Lung microvascular endothelial cell (primary cell): ENCODE measurements around the gene PRAMEF12. TPM values are rescaled to one million over a fixed set of nuclear protein-coding genes. Genes with fewer than 3 reads are reported as not detected.
"Not testable (repeated sequence)": the region's sequence is repeated elsewhere in the genome, so short reads cannot be mapped to it uniquely, and the experiment has no call there.

Experiments
- DNase-seq, 2 donors: peaks; one replicate each; pipeline versions ENCODE4 v3.0.0 to v3.0.0-alpha.2; 2010; ENCODE audit warnings: low read depth in 2 of 2
- total RNA-seq: library from RNA; depleted of rRNA; stranded (reverse); fragments of >200 nt; gene quantifications from 2 replicates; pipeline ENCODE4 v1.2.1, GENCODE V29; 2014

The PRAMEF12 gene
- total RNA-seq, 1 donor from 2014 or later, result not detected

- no peak for DNase-seq
These were observed 2.9 kb upstream of the PRAMEF12 start for GRCh38 chr1:12770620-12771019.

- DNase-seq, result no peak
These were observed 2.4 kb upstream of the PRAMEF12 start for GRCh38 chr1:12771186-12771585.

- no peak for DNase-seq
These were observed 1.0 kb upstream of the PRAMEF12 start for GRCh38 chr1:12772520-12772919.

GRCh38 chr1:12774801-12775345 lies 1.3 kb downstream of the PRAMEF12 start:
- DNase-seq, result no peak

- DNase-seq, result no peak
These were observed 1.9 kb downstream of the PRAMEF12 start for GRCh38 chr1:12775443-12775842.

- no peak for DNase-seq
These were observed 3.4 kb downstream of the PRAMEF12 start for GRCh38 chr1:12776801-12777557.

- DNase-seq, result no peak
These were observed 4.5 kb downstream of the PRAMEF12 start for GRCh38 chr1:12778061-12778460.

GRCh38 chr1:12778907-12779306 lies 5.4 kb downstream of the PRAMEF12 start:
- no peak for DNase-seq

GRCh38 chr1:12781488-12781887 lies 8.0 kb downstream of the PRAMEF12 start:
- DNase-seq, result not testable (repeated sequence)

- DNase-seq, result not testable (repeated sequence)
These were observed 10.2 kb downstream of the PRAMEF12 start for GRCh38 chr1:12783783-12784182.

GRCh38 chr1:12784729-12785128 lies 11.2 kb downstream of the PRAMEF12 start:
- DNase-seq, result not testable (repeated sequence)

- not testable (repeated sequence) for DNase-seq
These were observed 17.6 kb downstream of the PRAMEF12 start, which contains the start of gene PRAMEF1 for GRCh38 chr1:12791097-12791496. Gene PRAMEF1 (plus strand): TSS chr1:12791397. CDS start chr1:12793228, 1,831 bp downstream.

GRCh38 chr1:12798911-12799310 lies 25.4 kb downstream of the PRAMEF12 start:
- DNase-seq, result no peak

- DNase-seq, result no peak
These were observed 26.2 kb downstream of the PRAMEF12 start for GRCh38 chr1:12799730-12800129.

GRCh38 chr1:12809933-12810332 lies 36.4 kb downstream of the PRAMEF12 start:
- DNase-seq, result no peak

GRCh38 chr1:12810691-12811408 lies 37.3 kb downstream of the PRAMEF12 start:
- DNase-seq, result no peak

GRCh38 chr1:12811409-12811784 lies 37.9 kb downstream of the PRAMEF12 start:
- no peak for DNase-seq

- not testable (repeated sequence) for DNase-seq
These were observed 45.5 kb downstream of the PRAMEF12 start for GRCh38 chr1:12819061-12819460.
